ENCODE measurements around the gene MTA2.

Gene MTA2

DNA sequence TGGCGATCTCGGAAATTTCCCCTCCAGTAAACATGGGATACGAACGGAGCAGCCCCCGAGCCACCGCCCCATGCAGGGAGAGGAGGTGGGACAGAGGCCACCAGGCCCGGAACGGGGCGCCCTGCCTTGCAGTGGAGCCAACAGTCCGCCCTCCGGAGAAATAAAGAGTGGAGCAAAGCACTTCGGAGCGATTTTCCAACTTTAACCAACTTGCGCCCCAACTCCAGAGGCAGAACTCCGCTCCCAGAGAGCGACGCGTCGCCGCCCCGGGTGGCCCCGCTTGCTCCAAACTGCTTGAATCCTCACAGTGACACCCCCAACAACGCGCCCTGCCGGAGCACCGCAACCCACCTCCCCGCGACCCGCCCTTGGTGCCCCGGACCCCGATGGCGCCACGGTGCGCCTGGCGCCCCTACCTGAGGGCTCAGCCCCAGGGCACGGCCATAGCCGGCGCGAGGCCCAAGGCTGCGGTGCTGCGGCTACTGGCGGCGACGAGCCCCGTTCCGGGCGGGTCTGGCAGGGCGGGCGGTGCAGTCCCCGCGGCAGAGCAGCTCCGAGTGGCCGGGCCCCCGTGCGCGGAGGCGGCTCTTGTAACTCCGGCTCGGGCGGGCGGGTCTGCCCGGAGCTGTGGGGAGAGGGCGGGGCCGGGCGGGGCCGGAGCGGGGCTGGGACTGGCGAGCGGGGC lies 55.3 kb downstream of the MTA2 start, which contains the start of gene AHNAK:
Gene AHNAK (minus strand): TSS at position 563 of the 685 bp plus-strand sequence. CDS start 10,708 bp downstream, outside the sequence.
- TF ChIP-seq, protein P1, sequence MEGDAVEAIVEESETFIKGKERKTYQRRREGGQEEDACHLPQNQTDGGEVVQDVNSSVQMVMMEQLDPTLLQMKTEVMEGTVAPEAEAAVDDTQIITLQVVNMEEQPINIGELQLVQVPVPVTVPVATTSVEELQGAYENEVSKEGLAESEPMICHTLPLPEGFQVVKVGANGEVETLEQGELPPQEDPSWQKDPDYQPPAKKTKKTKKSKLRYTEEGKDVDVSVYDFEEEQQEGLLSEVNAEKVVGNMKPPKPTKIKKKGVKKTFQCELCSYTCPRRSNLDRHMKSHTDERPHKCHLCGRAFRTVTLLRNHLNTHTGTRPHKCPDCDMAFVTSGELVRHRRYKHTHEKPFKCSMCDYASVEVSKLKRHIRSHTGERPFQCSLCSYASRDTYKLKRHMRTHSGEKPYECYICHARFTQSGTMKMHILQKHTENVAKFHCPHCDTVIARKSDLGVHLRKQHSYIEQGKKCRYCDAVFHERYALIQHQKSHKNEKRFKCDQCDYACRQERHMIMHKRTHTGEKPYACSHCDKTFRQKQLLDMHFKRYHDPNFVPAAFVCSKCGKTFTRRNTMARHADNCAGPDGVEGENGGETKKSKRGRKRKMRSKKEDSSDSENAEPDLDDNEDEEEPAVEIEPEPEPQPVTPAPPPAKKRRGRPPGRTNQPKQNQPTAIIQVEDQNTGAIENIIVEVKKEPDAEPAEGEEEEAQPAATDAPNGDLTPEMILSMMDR (IDR thresholded peaks at IDR 0.05; ENCODE audit: low read depth, low read length, missing control alignments): no peak
- in situ Hi-C loops (cut with HindIII; ENCODE audit: low sequenced_read_pairs): no loop called here
- H3K4me3 ChIP-seq (ENCODE audit: low read depth, low read length): peak within 1 kb of the TSS; percentile 98
- no peak for DNase-seq (ENCODE audit: low read depth)

DNA sequence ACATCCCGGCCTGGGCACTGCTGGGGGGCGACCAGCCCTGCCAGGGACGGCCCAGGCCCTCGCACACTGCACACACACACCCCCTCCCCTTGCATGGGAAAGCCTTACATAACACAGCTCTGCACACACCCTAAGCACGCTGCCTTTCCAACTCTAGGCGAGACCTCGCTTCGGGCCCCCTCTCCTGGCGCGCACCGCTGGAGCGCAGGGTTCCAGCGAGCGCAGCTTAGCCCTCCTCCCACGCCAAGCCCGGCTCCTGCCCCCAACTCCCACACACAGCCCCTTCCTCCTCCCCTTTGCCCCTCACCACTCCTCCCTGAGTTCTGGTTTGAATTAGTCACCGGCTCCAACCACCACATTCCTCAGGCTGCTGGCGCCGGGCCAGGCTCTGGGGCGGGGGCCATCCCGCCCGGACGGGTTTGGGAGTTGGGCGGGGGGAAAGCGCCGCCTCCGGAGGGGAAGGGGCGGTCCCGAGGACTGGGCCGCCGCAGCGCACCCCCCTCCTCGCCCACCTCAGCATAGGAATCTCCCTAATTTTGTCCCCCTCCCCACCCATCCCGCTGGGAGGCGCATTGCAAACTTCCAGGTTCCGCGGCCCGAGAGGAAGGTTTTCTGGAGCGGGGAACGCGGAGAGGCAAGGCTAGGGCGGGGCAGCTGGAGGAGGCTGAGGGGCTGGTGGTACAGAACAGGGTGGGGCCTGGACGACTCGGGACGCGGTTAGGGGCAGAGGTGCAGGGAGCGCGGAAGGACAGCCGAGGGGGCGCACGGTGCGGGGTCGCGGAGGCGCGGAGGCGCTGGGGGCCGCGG lies 56.0 kb downstream of the MTA2 start:
- in situ Hi-C loops (cut with HindIII; ENCODE audit: low sequenced_read_pairs): no loop called here
- DNase-seq (ENCODE audit: low read depth): peak; percentile 87
- peak overlapping the region; percentile 98 for H3K4me3 ChIP-seq (ENCODE audit: low read depth, low read length)
- TF ChIP-seq, protein P1 (IDR thresholded peaks at IDR 0.05; ENCODE audit: low read depth, low read length, missing control alignments): no peak

DNA sequence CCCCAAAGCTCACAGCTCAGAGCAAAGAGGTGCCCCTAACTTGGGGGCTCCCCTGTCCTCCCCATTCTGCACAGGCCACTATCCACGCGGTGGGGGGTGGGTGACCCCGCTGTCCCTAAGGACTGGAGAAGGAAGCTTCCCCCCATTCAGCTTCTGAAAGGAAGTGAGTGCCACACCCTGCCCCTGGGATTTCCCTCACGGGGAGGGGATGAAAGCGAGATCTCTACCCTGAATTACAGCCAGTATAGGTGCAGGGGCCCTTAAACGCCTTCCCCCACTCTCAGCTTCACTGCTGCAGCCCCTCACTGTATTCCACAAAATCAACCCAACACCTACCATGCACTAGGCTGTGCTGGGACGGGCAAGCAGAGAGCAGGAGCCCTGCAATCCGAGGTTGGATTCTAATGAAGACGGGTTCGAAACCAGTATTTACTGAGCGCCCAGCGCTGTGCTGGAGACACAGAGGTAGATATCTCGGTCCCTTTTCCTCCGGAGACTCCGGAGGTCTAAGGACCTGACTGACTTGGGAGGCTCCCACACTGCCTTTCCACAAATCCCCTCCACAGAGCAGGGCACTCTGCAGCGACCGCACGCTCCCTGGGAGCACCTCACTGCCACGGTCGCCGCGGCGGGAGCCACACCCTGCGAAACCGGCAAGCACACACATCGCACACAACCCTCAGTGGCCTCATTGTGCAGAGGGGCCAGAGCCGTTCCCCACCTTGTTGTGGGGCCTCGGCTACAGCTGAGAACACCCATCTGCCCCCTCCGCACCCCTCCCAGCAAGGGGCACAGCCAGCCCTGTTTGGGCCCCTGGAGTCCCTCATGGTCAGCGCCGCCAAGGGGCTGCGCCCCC lies 56.9 kb downstream of the MTA2 start:
- TF ChIP-seq, protein P1 (IDR thresholded peaks at IDR 0.05; ENCODE audit: low read depth, low read length, missing control alignments): no peak
- in situ Hi-C loops (cut with HindIII; ENCODE audit: low sequenced_read_pairs): no loop called here
- DNase-seq (ENCODE audit: low read depth): no peak
- peak overlapping the region; percentile 98 for H3K4me3 ChIP-seq (ENCODE audit: low read depth, low read length)

GRCh38 chr11:62543680-62544444 lies 57.8 kb downstream of the MTA2 start:
- H3K4me3 ChIP-seq (ENCODE audit: low read depth, low read length): peak overlapping the region; percentile 98
- TF ChIP-seq, protein P1 (IDR thresholded peaks at IDR 0.05; ENCODE audit: low read depth, low read length, missing control alignments): no peak
- in situ Hi-C loops (cut with HindIII; ENCODE audit: low sequenced_read_pairs): no loop called here
- no peak for DNase-seq (ENCODE audit: low read depth)

All from astrocyte of the cerebellum (primary cell).